Measurements from ENCODE around the gene SKIDA1.

GRCh38 chr10:21509341-21510240 is 15.9 kb downstream of the SKIDA1 start:
- TF ChIP-seq, protein P1, sequence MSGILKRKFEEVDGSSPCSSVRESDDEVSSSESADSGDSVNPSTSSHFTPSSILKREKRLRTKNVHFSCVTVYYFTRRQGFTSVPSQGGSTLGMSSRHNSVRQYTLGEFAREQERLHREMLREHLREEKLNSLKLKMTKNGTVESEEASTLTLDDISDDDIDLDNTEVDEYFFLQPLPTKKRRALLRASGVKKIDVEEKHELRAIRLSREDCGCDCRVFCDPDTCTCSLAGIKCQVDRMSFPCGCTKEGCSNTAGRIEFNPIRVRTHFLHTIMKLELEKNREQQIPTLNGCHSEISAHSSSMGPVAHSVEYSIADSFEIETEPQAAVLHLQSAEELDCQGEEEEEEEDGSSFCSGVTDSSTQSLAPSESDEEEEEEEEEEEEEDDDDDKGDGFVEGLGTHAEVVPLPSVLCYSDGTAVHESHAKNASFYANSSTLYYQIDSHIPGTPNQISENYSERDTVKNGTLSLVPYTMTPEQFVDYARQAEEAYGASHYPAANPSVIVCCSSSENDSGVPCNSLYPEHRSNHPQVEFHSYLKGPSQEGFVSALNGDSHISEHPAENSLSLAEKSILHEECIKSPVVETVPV (CRISPR knock-in tag; IDR thresholded peaks at IDR 0.05), result no peak
- TF ChIP-seq CREB5 (CRISPR knock-in tag; IDR thresholded peaks at IDR 0.05; ENCODE audit: low read depth) (no peak), ZFP30 (CRISPR knock-in tag; IDR thresholded peaks at IDR 0.05) (no peak), ARNTL (CRISPR knock-in tag; IDR thresholded peaks at IDR 0.05; ENCODE audit: borderline replicate concordance, low read depth) (no peak), PATZ1 (CRISPR knock-in tag; IDR thresholded peaks at IDR 0.05; ENCODE audit: borderline replicate concordance) (no peak), ZNF8 (CRISPR knock-in tag; IDR thresholded peaks at IDR 0.05) (no peak), RARB (CRISPR knock-in tag; IDR thresholded peaks at IDR 0.05) (no peak), CSDC2 (CRISPR knock-in tag; IDR thresholded peaks at IDR 0.05) (no peak), ZNF70 (CRISPR knock-in tag; IDR thresholded peaks at IDR 0.05) (no peak), TCF4 (CRISPR knock-in tag; IDR thresholded peaks at IDR 0.05; ENCODE audit: borderline replicate concordance) (no peak), OSR1 (CRISPR knock-in tag; IDR thresholded peaks at IDR 0.05) (no peak), BACH2 (CRISPR knock-in tag; IDR thresholded peaks at IDR 0.05; ENCODE audit: borderline replicate concordance) (no peak)
- TF ChIP-seq, protein P2, sequence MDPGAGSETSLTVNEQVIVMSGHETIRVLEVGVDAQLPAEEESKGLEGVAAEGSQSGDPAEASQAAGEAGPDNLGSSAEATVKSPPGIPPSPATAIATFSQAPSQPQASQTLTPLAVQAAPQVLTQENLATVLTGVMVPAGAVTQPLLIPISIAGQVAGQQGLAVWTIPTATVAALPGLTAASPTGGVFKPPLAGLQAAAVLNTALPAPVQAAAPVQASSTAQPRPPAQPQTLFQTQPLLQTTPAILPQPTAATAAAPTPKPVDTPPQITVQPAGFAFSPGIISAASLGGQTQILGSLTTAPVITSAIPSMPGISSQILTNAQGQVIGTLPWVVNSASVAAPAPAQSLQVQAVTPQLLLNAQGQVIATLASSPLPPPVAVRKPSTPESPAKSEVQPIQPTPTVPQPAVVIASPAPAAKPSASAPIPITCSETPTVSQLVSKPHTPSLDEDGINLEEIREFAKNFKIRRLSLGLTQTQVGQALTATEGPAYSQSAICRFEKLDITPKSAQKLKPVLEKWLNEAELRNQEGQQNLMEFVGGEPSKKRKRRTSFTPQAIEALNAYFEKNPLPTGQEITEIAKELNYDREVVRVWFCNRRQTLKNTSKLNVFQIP (CRISPR knock-in tag; IDR thresholded peaks at IDR 0.05; ENCODE audit: borderline replicate concordance, low read depth), result no peak
